Measurements from ENCODE around the gene CISH. TPM values are rescaled to one million over a fixed set of nuclear protein-coding genes. Genes with fewer than 3 reads are reported as not detected.

The CISH gene
- total RNA-seq (2022; extraction: Qiagen RNA extraction): 0.52 to 0.74 TPM (median 0.66 TPM) in 5 replicates

GRCh38 chr3:50611464-50612233, at the start of gene CISH:
Gene CISH (minus strand): TSS chr3:50611774. CDS start chr3:50611650, 124 bp downstream.

GRCh38 chr3:50617096-50617791, 5.7 kb upstream of the CISH start, which contains the start of gene MAPKAPK3:
Gene MAPKAPK3 (plus strand): TSS chr3:50617151. CDS start chr3:50617566, 415 bp downstream.

GRCh38 chr3:50568947-50569749, 42.4 kb downstream of the CISH start, which contains the start of gene HEMK1:
Gene HEMK1 (plus strand): TSS chr3:50569522. CDS start chr3:50571105, 1,583 bp downstream.

GRCh38 chr3:50567386-50568167, 44.0 kb downstream of the CISH start, which contains the start of gene C3orf18:
Gene C3orf18 (minus strand): TSS chr3:50567747. CDS start chr3:50565699, 2,048 bp downstream.

Other genes starting within 250 kb of the CISH start
- gene CACNA2D2, start 108.1 kb downstream of the CISH start, total RNA-seq (2022; extraction: Qiagen RNA extraction): 0.48 to 0.61 TPM (median 0.59 TPM) in 5 replicates
- 2.0 to 2.6 TPM (median 2.3 TPM) in 5 replicates for gene C3orf18, start 44.0 kb downstream of the CISH start, total RNA-seq (2022; extraction: Qiagen RNA extraction)
- gene HEMK1, start 42.3 kb downstream of the CISH start, total RNA-seq (2022; extraction: Qiagen RNA extraction): 4.9 to 7.0 TPM (median 6.2 TPM) in 5 replicates
- 26.5 to 28.1 TPM (median 26.9 TPM) in 5 replicates for gene MAPKAPK3, start 5.4 kb upstream of the CISH start, total RNA-seq (2022; extraction: Qiagen RNA extraction)
- gene DOCK3, start 63.2 kb upstream of the CISH start, total RNA-seq (2022; extraction: Qiagen RNA extraction): 0.29 to 0.38 TPM (median 0.35 TPM) in 5 replicates

Data from A549 treated with Hydrocortisone at 1 μM for 4 hours (cell line).